HEK293 (cell line): Measurements from ENCODE around the gene GADD45GIP1.

Experiments used
- ATF2 ChIP-seq: fragments of 450-650 bp; formaldehyde crosslinking; IDR thresholded peaks from 2 replicates; pipeline ENCODE4 v1.5.1; 2016; ENCODE audit warnings: missing biosample characterization, missing genetic modification characterization, low read depth
- ELK4 ChIP-seq: IDR thresholded peaks from 2 replicates; pipeline ENCODE4 v1.6.1; 2011; ENCODE audit warnings: mild to moderate bottlenecking, low read depth, low read length, borderline replicate concordance
- KLF10 ChIP-seq: fragments of 450-650 bp; IDR thresholded peaks from 2 replicates; pipeline ENCODE4 v1.5.1; 2018; ENCODE audit warnings: missing biosample characterization, mild to moderate bottlenecking, missing genetic modification characterization
- KLF7 ChIP-seq: fragments of 450-650 bp; formaldehyde crosslinking; IDR thresholded peaks from 2 replicates; pipeline ENCODE4 v1.5.1; 2016; ENCODE audit warnings: missing biosample characterization, missing genetic modification characterization, borderline replicate concordance
- MZF1 ChIP-seq: fragments of 450-650 bp; formaldehyde crosslinking; IDR thresholded peaks from 2 replicates; pipeline ENCODE4 v1.5.1; 2017; ENCODE audit warnings: missing biosample characterization, missing genetic modification characterization, borderline replicate concordance
- OSR2 ChIP-seq: fragments of 450-650 bp; formaldehyde crosslinking; IDR thresholded peaks from 2 replicates; pipeline ENCODE4 v1.5.1; 2016; ENCODE audit warnings: missing biosample characterization, missing genetic modification characterization
- YY2 ChIP-seq: fragments of 450-650 bp; formaldehyde crosslinking; IDR thresholded peaks from 2 replicates; pipeline ENCODE4 v1.5.1; 2016; ENCODE audit warnings: missing biosample characterization, missing genetic modification characterization
- ZBTB8A ChIP-seq: fragments of 450-650 bp; formaldehyde crosslinking; IDR thresholded peaks from 2 replicates; pipeline ENCODE4 v1.5.1; 2016; ENCODE audit warnings: missing biosample characterization, missing genetic modification characterization
- ZNF133 ChIP-seq: fragments of 450-650 bp; formaldehyde crosslinking; IDR thresholded peaks from 2 replicates; pipeline ENCODE4 v1.5.1; 2016; ENCODE audit warnings: missing biosample characterization, missing genetic modification characterization
- ZNF140 ChIP-seq: fragments of 450-650 bp; formaldehyde crosslinking; IDR thresholded peaks from 2 replicates; pipeline ENCODE4 v1.5.1; 2016; ENCODE audit warnings: missing biosample characterization, missing genetic modification characterization
- ZNF223 ChIP-seq: fragments of 450-650 bp; formaldehyde crosslinking; IDR thresholded peaks from 2 replicates; pipeline ENCODE4 v1.5.1; 2016; ENCODE audit warnings: missing biosample characterization, missing genetic modification characterization
- ZNF23 ChIP-seq: fragments of 450-650 bp; formaldehyde crosslinking; IDR thresholded peaks from 2 replicates; pipeline ENCODE4 v1.5.1; 2016; ENCODE audit warnings: missing biosample characterization, missing genetic modification characterization, borderline replicate concordance
- ZNF423 ChIP-seq: fragments of 450-650 bp; formaldehyde crosslinking; IDR thresholded peaks from 2 replicates; pipeline ENCODE4 v1.5.1; 2016; ENCODE audit warnings: missing biosample characterization, missing genetic modification characterization
- ZNF426 ChIP-seq: fragments of 450-650 bp; formaldehyde crosslinking; IDR thresholded peaks from 2 replicates; pipeline ENCODE4 v1.5.1; 2017; ENCODE audit warnings: missing biosample characterization, missing genetic modification characterization, mild to moderate bottlenecking, inconsistent platforms, moderate library complexity
- ZNF510 ChIP-seq: fragments of 450-650 bp; formaldehyde crosslinking; IDR thresholded peaks from 2 replicates; pipeline ENCODE4 v1.5.1; 2018; ENCODE audit warnings: mild to moderate bottlenecking, missing genetic modification characterization, missing biosample characterization; ENCODE audit not compliant: insufficient replicate concordance
- ZNF513 ChIP-seq: fragments of 450-650 bp; IDR thresholded peaks from 2 replicates; pipeline ENCODE4 v1.5.1; 2018; ENCODE audit warnings: missing biosample characterization, missing genetic modification characterization
- ZNF514 ChIP-seq: fragments of 450-650 bp; formaldehyde crosslinking; IDR thresholded peaks from 2 replicates; pipeline ENCODE4 v1.5.1; 2016; ENCODE audit warnings: missing biosample characterization, missing genetic modification characterization
- ZNF549 ChIP-seq: fragments of 450-650 bp; IDR thresholded peaks from 2 replicates; pipeline ENCODE4 v1.5.1; 2018; ENCODE audit warnings: missing biosample characterization, missing genetic modification characterization, mild to moderate bottlenecking, inconsistent platforms, moderate library complexity
- ZNF596 ChIP-seq: fragments of 450-650 bp; IDR thresholded peaks from 2 replicates; pipeline ENCODE4 v1.5.0; 2018; ENCODE audit warnings: missing biosample characterization, mild to moderate bottlenecking, missing genetic modification characterization, moderate library complexity
- ZNF610 ChIP-seq: fragments of 450-650 bp; formaldehyde crosslinking; IDR thresholded peaks from 2 replicates; pipeline ENCODE4 v1.5.1; 2016; ENCODE audit warnings: missing biosample characterization, missing genetic modification characterization, borderline replicate concordance
- ZNF626 ChIP-seq: fragments of 450-650 bp; sonication (Bioruptor Pico); formaldehyde crosslinking; IDR thresholded peaks from 2 replicates; pipeline ENCODE4 v1.5.1; 2018; ENCODE audit warnings: missing biosample characterization, missing genetic modification characterization, inconsistent platforms
- ZNF776 ChIP-seq: fragments of 450-650 bp; formaldehyde crosslinking; IDR thresholded peaks from 2 replicates; pipeline ENCODE4 v1.5.0; 2017; ENCODE audit warnings: missing biosample characterization, missing genetic modification characterization, borderline replicate concordance
- ZNF777 ChIP-seq: fragments of 450-650 bp; formaldehyde crosslinking; IDR thresholded peaks from 2 replicates; pipeline ENCODE4 v1.5.1; 2017; ENCODE audit warnings: missing biosample characterization, missing genetic modification characterization, borderline replicate concordance
- ZSCAN18 ChIP-seq: fragments of 450-650 bp; formaldehyde crosslinking; IDR thresholded peaks from 2 replicates; pipeline ENCODE4 v1.5.1; 2016; ENCODE audit warnings: missing biosample characterization, missing genetic modification characterization
- ZSCAN30 ChIP-seq: fragments of 450-650 bp; IDR thresholded peaks from 2 replicates; pipeline ENCODE4 v1.5.1; 2018; ENCODE audit warnings: missing biosample characterization, mild to moderate bottlenecking, missing genetic modification characterization, moderate library complexity
- TF ChIP-seq, protein P1 (sequence below): fragments of 450-650 bp; formaldehyde crosslinking; IDR thresholded peaks from 2 replicates; pipeline ENCODE4 v1.5.1; 2016; ENCODE audit warnings: missing biosample characterization, missing genetic modification characterization
- TF ChIP-seq, protein P2 (sequence below): fragments of 450-650 bp; formaldehyde crosslinking; IDR thresholded peaks from 2 replicates; pipeline ENCODE4 v1.5.1; 2016; ENCODE audit warnings: missing biosample characterization, missing genetic modification characterization
- TF ChIP-seq, protein P3 (sequence below): fragments of 450-650 bp; formaldehyde crosslinking; IDR thresholded peaks from 2 replicates; pipeline ENCODE4 v1.5.1; 2016; ENCODE audit warnings: missing biosample characterization, missing genetic modification characterization

Gene GADD45GIP1

DNA sequence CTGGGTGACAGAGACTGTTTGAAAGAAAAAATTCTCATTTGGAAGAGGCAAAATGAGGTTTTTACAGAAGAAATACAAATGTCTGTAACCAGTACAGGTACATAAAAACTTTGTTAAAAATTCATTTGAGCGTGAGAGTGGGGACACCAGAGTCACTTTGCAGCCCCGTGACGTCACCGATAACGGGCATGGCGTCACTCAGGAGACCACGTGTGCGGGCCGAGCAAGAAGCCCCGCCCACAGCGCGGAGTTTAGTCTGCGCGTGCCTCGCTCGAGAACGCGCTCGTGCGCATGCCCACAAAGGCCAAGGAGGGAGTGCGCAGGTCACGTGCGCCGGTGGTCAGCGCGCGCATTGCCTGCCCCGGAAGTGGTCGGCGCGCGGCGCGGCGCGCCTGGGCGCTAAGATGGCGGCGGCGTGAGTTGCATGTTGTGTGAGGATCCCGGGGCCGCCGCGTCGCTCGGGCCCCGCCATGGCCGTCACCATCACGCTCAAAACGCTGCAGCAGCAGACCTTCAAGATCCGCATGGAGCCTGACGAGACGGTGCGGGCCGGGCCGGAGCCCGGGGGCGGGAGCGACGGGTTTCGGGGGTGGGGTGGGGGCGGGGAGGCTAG lies 11.4 kb downstream of the GADD45GIP1 start, which contains the start of gene RAD23A (continued):
- TF ChIP-seq ZNF549 (tag by site-specific recombination) = no peak
- TF ChIP-seq ZBTB8A (tag by site-specific recombination) = peak; percentile 49
- TF ChIP-seq ZNF596 (tag by site-specific recombination) = no peak
- no peak for TF ChIP-seq ELK4
- TF ChIP-seq MZF1 (tag by site-specific recombination) = no peak
- TF ChIP-seq ZNF610 (tag by site-specific recombination) = no peak
- TF ChIP-seq ZNF423 (tag by site-specific recombination) = no peak
- no peak for TF ChIP-seq ZNF776
- TF ChIP-seq ZNF514 (tag by site-specific recombination) = no peak
- TF ChIP-seq, protein P1, sequence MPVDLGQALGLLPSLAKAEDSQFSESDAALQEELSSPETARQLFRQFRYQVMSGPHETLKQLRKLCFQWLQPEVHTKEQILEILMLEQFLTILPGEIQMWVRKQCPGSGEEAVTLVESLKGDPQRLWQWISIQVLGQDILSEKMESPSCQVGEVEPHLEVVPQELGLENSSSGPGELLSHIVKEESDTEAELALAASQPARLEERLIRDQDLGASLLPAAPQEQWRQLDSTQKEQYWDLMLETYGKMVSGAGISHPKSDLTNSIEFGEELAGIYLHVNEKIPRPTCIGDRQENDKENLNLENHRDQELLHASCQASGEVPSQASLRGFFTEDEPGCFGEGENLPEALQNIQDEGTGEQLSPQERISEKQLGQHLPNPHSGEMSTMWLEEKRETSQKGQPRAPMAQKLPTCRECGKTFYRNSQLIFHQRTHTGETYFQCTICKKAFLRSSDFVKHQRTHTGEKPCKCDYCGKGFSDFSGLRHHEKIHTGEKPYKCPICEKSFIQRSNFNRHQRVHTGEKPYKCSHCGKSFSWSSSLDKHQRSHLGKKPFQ (tag by site-specific recombination) = no peak
- no peak for TF ChIP-seq ZNF426
- TF ChIP-seq ZNF133 = no peak
- TF ChIP-seq ZNF513 (tag by site-specific recombination) = no peak
- no peak for TF ChIP-seq ZNF23 (tag by site-specific recombination)
- peak; percentile 58 for TF ChIP-seq KLF10 (tag by site-specific recombination)
- no peak for TF ChIP-seq ZNF223 (tag by site-specific recombination)
- TF ChIP-seq OSR2 (tag by site-specific recombination) = no peak
- TF ChIP-seq, protein P2, sequence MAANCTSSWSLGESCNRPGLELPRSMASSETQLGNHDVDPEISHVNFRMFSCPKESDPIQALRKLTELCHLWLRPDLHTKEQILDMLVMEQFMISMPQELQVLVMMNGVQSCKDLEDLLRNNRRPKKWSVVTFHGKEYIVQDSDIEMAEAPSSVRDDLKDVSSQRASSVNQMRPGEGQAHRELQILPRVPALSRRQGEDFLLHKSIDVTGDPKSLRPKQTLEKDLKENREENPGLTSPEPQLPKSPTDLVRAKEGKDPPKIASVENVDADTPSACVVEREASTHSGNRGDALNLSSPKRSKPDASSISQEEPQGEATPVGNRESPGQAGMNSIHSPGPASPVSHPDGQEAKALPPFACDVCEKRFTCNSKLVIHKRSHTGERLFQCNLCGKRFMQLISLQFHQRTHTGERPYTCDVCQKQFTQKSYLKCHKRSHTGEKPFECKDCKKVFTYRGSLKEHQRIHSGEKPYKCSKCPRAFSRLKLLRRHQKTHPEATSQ (tag by site-specific recombination) = no peak
- 0 out of 2 replicates have a peak, but pooled peaks have one; percentile 5 for TF ChIP-seq KLF7 (tag by site-specific recombination)
- peak; percentile 100 for TF ChIP-seq ATF2
- no peak for TF ChIP-seq ZNF510
- TF ChIP-seq ZSCAN30 (tag by site-specific recombination) = peak; percentile 46; the same call in 1 of the 2 replicates
- TF ChIP-seq ZNF777 (tag by site-specific recombination) = no peak
- no peak for TF ChIP-seq ZNF140 (tag by site-specific recombination)
- TF ChIP-seq ZSCAN18 (tag by site-specific recombination) = no peak
- TF ChIP-seq, protein P3, sequence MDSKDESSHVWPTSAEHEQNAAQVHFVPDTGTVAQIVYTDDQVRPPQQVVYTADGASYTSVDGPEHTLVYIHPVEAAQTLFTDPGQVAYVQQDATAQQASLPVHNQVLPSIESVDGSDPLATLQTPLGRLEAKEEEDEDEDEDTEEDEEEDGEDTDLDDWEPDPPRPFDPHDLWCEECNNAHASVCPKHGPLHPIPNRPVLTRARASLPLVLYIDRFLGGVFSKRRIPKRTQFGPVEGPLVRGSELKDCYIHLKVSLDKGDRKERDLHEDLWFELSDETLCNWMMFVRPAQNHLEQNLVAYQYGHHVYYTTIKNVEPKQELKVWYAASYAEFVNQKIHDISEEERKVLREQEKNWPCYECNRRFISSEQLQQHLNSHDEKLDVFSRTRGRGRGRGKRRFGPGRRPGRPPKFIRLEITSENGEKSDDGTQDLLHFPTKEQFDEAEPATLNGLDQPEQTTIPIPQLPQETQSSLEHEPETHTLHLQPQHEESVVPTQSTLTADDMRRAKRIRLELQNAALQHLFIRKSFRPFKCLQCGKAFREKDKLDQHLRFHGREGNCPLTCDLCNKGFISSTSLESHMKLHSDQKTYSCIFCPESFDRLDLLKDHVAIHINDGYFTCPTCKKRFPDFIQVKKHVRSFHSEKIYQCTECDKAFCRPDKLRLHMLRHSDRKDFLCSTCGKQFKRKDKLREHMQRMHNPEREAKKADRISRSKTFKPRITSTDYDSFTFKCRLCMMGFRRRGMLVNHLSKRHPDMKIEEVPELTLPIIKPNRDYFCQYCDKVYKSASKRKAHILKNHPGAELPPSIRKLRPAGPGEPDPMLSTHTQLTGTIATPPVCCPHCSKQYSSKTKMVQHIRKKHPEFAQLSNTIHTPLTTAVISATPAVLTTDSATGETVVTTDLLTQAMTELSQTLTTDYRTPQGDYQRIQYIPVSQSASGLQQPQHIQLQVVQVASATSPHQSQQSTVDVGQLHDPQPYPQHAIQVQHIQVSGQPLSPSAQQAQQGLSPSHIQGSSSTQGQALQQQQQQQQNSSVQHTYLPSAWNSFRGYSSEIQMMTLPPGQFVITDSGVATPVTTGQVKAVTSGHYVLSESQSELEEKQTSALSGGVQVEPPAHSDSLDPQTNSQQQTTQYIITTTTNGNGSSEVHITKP (tag by site-specific recombination) = peak; percentile 79; the same call in 1 of the 2 replicates
- TF ChIP-seq ZNF626 (tag by site-specific recombination) = no peak
- peak; percentile 96 for TF ChIP-seq YY2 (tag by site-specific recombination)
